Measurements from ENCODE around the gene DAPK1.

Gene DAPK1

DNA sequence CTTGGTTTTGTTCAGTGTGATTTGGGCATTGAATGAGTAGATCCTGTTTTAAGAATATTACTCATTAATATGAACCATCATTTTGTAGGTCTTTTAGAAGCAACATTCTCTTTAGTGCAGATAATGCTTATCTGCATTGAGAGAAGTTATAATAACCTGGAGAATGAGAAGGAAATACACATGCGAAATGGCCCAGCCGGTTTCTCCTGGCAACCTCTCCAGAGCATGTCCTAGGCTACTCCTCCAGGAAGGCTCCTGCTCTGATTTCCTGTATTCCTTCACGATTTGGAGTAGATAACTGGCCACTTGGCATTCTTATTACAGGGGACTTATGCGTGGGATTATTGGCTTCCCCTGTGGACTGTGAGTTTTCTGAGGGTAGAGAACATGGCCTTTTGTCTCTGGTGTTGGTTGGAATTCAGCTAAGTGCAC lies 12.6 kb downstream of the DAPK1 start:
- no peak overlapping the region for H3K14ac ChIP-seq (ENCODE audit: low read length)
- peaks cover 6 to 7% of the 10 kb centered on the region in 2 experiments for H3K36me3 ChIP-seq (ENCODE audit: control insufficient read depth in 1 of 2, insufficient read depth in 2 of 2, low read length in 2 of 2)
- H2AFZ ChIP-seq (ENCODE audit: insufficient read depth, low read length, poor library complexity) = no peak overlapping the region
- no peak for DNase-seq
- no peak overlapping the region for H3K4ac ChIP-seq (ENCODE audit: low read depth, low read length)
- H3K27me3 ChIP-seq (ENCODE audit: insufficient read depth, low read length) = no peaks in the 10 kb centered on the region
- no peak overlapping the region for H4K91ac ChIP-seq (ENCODE audit: low read depth, low read length)
- H3K4me1 ChIP-seq (ENCODE audit: control insufficient read depth in 1 of 2, insufficient read depth in 2 of 2, low read length in 2 of 2) = no peaks in the 10 kb centered on the region
- no peak overlapping the region for H4K12ac ChIP-seq (ENCODE audit: low read depth, low read length)
- no peak overlapping the region for H2BK12ac ChIP-seq (ENCODE audit: low read length)
- H3K27ac ChIP-seq (ENCODE audit: low read depth, low read length) = no peak overlapping the region
- H3K4me3 ChIP-seq (ENCODE audit: low read depth, low read length) = no peak overlapping the region
- no peaks in the 10 kb centered on the region for H3K79me2 ChIP-seq (ENCODE audit: control insufficient read depth, insufficient read depth, low read length, poor library complexity)
- H3K18ac ChIP-seq (ENCODE audit: low read length) = no peak overlapping the region
- H3K4me2 ChIP-seq (ENCODE audit: low read length) = no peak overlapping the region
- no peak overlapping the region for H3K9ac ChIP-seq (ENCODE audit: low read length)
- no peaks in the 10 kb centered on the region for H3K9me3 ChIP-seq (ENCODE audit: insufficient read depth, low read depth, low read length)
- H3K79me1 ChIP-seq (ENCODE audit: low read length) = no peaks in the 10 kb centered on the region
- H3K23ac ChIP-seq (ENCODE audit: low read length) = no peak overlapping the region
- no peak overlapping the region for H2BK5ac ChIP-seq (ENCODE audit: low read depth, low read length, poor library complexity)
- no peak overlapping the region for H2AK5ac ChIP-seq (ENCODE audit: low read length)
- no CpG with 5 or more reads among the region's 4 CpGs for WGBS (ENCODE audit: extremely low coverage, insufficient coverage, insufficient read length)
- H2BK120ac ChIP-seq (ENCODE audit: insufficient read depth, low read length, poor library complexity) = no peak overlapping the region
- no peak overlapping the region for H4K8ac ChIP-seq (ENCODE audit: low read depth, low read length)

GRCh38 chr9:87512311-87512710 lies 14.6 kb downstream of the DAPK1 start:
- no peak overlapping the region for H2AK5ac ChIP-seq (ENCODE audit: low read length)
- no peak overlapping the region for H4K12ac ChIP-seq (ENCODE audit: low read depth, low read length)
- H4K8ac ChIP-seq (ENCODE audit: low read depth, low read length) = no peak overlapping the region
- no peak overlapping the region for H3K4me2 ChIP-seq (ENCODE audit: low read length)
- H3K4ac ChIP-seq (ENCODE audit: low read depth, low read length) = no peak overlapping the region
- no peak for DNase-seq
- no peak overlapping the region for H3K4me3 ChIP-seq (ENCODE audit: low read depth, low read length)
- no peak overlapping the region for H3K23ac ChIP-seq (ENCODE audit: low read length)
- no peak overlapping the region for H3K14ac ChIP-seq (ENCODE audit: low read length)
- peaks cover 2% of the 10 kb centered on the region for H3K79me1 ChIP-seq (ENCODE audit: low read length)
- no peak overlapping the region for H4K91ac ChIP-seq (ENCODE audit: low read depth, low read length)
- WGBS (ENCODE audit: extremely low coverage, insufficient coverage, insufficient read length) = no CpG with 5 or more reads among the region's 4 CpGs
- H3K27me3 ChIP-seq (ENCODE audit: insufficient read depth, low read length) = no peaks in the 10 kb centered on the region
- peaks cover 7 to 12% of the 10 kb centered on the region in 2 experiments for H3K4me1 ChIP-seq (ENCODE audit: control insufficient read depth in 1 of 2, insufficient read depth in 2 of 2, low read length in 2 of 2)
- H2AFZ ChIP-seq (ENCODE audit: insufficient read depth, low read length, poor library complexity) = no peak overlapping the region
- peaks cover 4% of the 10 kb centered on the region in 2 experiments for H3K36me3 ChIP-seq (ENCODE audit: control insufficient read depth in 1 of 2, insufficient read depth in 2 of 2, low read length in 2 of 2)
- H3K79me2 ChIP-seq (ENCODE audit: control insufficient read depth, insufficient read depth, low read length, poor library complexity) = no peaks in the 10 kb centered on the region
- no peak overlapping the region for H3K18ac ChIP-seq (ENCODE audit: low read length)
- H3K9me3 ChIP-seq (ENCODE audit: insufficient read depth, low read depth, low read length) = no peaks in the 10 kb centered on the region
- no peak overlapping the region for H2BK5ac ChIP-seq (ENCODE audit: low read depth, low read length, poor library complexity)
- H3K27ac ChIP-seq (ENCODE audit: low read depth, low read length) = no peak overlapping the region
- no peak overlapping the region for H2BK12ac ChIP-seq (ENCODE audit: low read length)
- no peak overlapping the region for H3K9ac ChIP-seq (ENCODE audit: low read length)
- H2BK120ac ChIP-seq (ENCODE audit: insufficient read depth, low read length, poor library complexity) = no peak overlapping the region

- Histone ChIP-seq H4K8ac (ENCODE audit: low read depth, low read length) (no peak overlapping the region), H3K27ac (ENCODE audit: low read depth, low read length) (no peak overlapping the region), H3K4me3 (ENCODE audit: low read depth, low read length) (no peak overlapping the region), H2AK5ac (ENCODE audit: low read length) (no peak overlapping the region), H4K12ac (ENCODE audit: low read depth, low read length) (no peak overlapping the region), H3K18ac (ENCODE audit: low read length) (no peak overlapping the region), H2AFZ (ENCODE audit: insufficient read depth, low read length, poor library complexity) (no peak overlapping the region), H3K23ac (ENCODE audit: low read length) (no peak overlapping the region), H2BK120ac (ENCODE audit: insufficient read depth, low read length, poor library complexity) (no peak overlapping the region), H3K79me1 (ENCODE audit: low read length) (peaks cover 2% of the 10 kb centered on the region), H4K91ac (ENCODE audit: low read depth, low read length) (no peak overlapping the region), H3K14ac (ENCODE audit: low read length) (no peak overlapping the region), H2BK5ac (ENCODE audit: low read depth, low read length, poor library complexity) (no peak overlapping the region), H3K36me3 (ENCODE audit: control insufficient read depth in 1 of 2, insufficient read depth in 2 of 2, low read length in 2 of 2) (peaks cover 4% of the 10 kb centered on the region in 2 experiments), H2BK12ac (ENCODE audit: low read length) (no peak overlapping the region), H3K9ac (ENCODE audit: low read length) (no peak overlapping the region), H3K27me3 (ENCODE audit: insufficient read depth, low read length) (no peaks in the 10 kb centered on the region), H3K9me3 (ENCODE audit: insufficient read depth, low read depth, low read length) (no peaks in the 10 kb centered on the region), H3K4me1 (ENCODE audit: control insufficient read depth in 1 of 2, insufficient read depth in 2 of 2, low read length in 2 of 2) (peaks cover 7 to 12% of the 10 kb centered on the region in 2 experiments), H3K4ac (ENCODE audit: low read depth, low read length) (no peak overlapping the region), H3K4me2 (ENCODE audit: low read length) (no peak overlapping the region), H3K79me2 (ENCODE audit: control insufficient read depth, insufficient read depth, low read length, poor library complexity) (no peaks in the 10 kb centered on the region)
- DNase-seq = no peak
- no CpG with 5 or more reads among the region's 4 CpGs for WGBS (ENCODE audit: extremely low coverage, insufficient coverage, insufficient read length)
Observed at GRCh38 chr9:87513161-87513560, 15.5 kb downstream of the DAPK1 start.

GRCh38 chr9:87513880-87514535 lies 16.3 kb downstream of the DAPK1 start:
- Histone ChIP-seq H3K79me1 (ENCODE audit: low read length) (peaks cover 2% of the 10 kb centered on the region), H3K23ac (ENCODE audit: low read length) (no peak overlapping the region), H3K27ac (ENCODE audit: low read depth, low read length) (no peak overlapping the region), H2AK5ac (ENCODE audit: low read length) (no peak overlapping the region), H3K9me3 (ENCODE audit: insufficient read depth, low read depth, low read length) (no peaks in the 10 kb centered on the region), H3K79me2 (ENCODE audit: control insufficient read depth, insufficient read depth, low read length, poor library complexity) (no peaks in the 10 kb centered on the region), H3K4me1 (ENCODE audit: control insufficient read depth in 1 of 2, insufficient read depth in 2 of 2, low read length in 2 of 2) (peaks cover 9 to 12% of the 10 kb centered on the region in 2 experiments), H3K4me3 (ENCODE audit: low read depth, low read length) (no peak overlapping the region), H3K4ac (ENCODE audit: low read depth, low read length) (peak overlapping the region; percentile 18), H2BK120ac (ENCODE audit: insufficient read depth, low read length, poor library complexity) (no peak overlapping the region), H2BK12ac (ENCODE audit: low read length) (no peak overlapping the region), H2AFZ (ENCODE audit: insufficient read depth, low read length, poor library complexity) (no peak overlapping the region), H4K91ac (ENCODE audit: low read depth, low read length) (no peak overlapping the region), H3K14ac (ENCODE audit: low read length) (no peak overlapping the region), H3K4me2 (ENCODE audit: low read length) (no peak overlapping the region), H3K9ac (ENCODE audit: low read length) (no peak overlapping the region), H4K8ac (ENCODE audit: low read depth, low read length) (no peak overlapping the region), H3K18ac (ENCODE audit: low read length) (no peak overlapping the region), H2BK5ac (ENCODE audit: low read depth, low read length, poor library complexity) (no peak overlapping the region), H3K36me3 (ENCODE audit: control insufficient read depth in 1 of 2, insufficient read depth in 2 of 2, low read length in 2 of 2) (peaks cover 4% of the 10 kb centered on the region in 2 experiments), H4K12ac (ENCODE audit: low read depth, low read length) (no peak overlapping the region), H3K27me3 (ENCODE audit: insufficient read depth, low read length) (no peaks in the 10 kb centered on the region)
- no CpG with 5 or more reads among the region's 3 CpGs for WGBS (ENCODE audit: extremely low coverage, insufficient coverage, insufficient read length)
- DNase-seq = peak in 1 of 2 donors; percentile 41

All from trophoblast cell (in vitro differentiated cells and primary cell).